LNCAP (cell line): ENCODE measurements around the gene PPP1R12C.

ENCODE experiments used
- TF ChIP-seq, protein P1 (sequence below): fragments of 450-650 bp; IDR thresholded peaks from 2 replicates; pipeline ENCODE4 v1.5.1; 2017; ENCODE audit warnings: mild to moderate bottlenecking

The PPP1R12C gene

DNA sequence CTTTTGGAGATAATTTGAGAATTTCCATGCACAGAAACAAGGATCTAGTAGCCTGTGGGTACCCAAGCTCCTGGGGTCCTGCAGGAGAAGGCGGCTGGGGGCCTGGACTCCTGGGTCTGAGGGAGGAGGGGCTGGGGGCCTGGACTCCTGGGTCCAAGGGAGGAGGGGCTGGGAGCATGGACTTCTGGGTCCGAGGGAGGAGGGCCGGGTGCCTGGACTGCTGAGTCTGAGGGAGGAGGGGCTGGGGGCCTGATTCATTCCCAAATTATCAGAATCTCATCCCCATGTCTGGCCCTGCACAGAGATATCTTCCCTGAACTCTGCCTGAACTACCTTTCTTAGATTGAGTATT is 54.0 kb downstream of the PPP1R12C start:
- TF ChIP-seq, protein P1, sequence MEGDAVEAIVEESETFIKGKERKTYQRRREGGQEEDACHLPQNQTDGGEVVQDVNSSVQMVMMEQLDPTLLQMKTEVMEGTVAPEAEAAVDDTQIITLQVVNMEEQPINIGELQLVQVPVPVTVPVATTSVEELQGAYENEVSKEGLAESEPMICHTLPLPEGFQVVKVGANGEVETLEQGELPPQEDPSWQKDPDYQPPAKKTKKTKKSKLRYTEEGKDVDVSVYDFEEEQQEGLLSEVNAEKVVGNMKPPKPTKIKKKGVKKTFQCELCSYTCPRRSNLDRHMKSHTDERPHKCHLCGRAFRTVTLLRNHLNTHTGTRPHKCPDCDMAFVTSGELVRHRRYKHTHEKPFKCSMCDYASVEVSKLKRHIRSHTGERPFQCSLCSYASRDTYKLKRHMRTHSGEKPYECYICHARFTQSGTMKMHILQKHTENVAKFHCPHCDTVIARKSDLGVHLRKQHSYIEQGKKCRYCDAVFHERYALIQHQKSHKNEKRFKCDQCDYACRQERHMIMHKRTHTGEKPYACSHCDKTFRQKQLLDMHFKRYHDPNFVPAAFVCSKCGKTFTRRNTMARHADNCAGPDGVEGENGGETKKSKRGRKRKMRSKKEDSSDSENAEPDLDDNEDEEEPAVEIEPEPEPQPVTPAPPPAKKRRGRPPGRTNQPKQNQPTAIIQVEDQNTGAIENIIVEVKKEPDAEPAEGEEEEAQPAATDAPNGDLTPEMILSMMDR = no peak

- TF ChIP-seq, protein P1 = no peak
These were observed 54.5 kb downstream of the PPP1R12C start, which contains the start of gene RDH13 for GRCh38 chr19:55062735-55063491. RDH13 (minus strand) TSS chr19:55063148; CDS start chr19:55063032, 116 bp downstream.

DNA sequence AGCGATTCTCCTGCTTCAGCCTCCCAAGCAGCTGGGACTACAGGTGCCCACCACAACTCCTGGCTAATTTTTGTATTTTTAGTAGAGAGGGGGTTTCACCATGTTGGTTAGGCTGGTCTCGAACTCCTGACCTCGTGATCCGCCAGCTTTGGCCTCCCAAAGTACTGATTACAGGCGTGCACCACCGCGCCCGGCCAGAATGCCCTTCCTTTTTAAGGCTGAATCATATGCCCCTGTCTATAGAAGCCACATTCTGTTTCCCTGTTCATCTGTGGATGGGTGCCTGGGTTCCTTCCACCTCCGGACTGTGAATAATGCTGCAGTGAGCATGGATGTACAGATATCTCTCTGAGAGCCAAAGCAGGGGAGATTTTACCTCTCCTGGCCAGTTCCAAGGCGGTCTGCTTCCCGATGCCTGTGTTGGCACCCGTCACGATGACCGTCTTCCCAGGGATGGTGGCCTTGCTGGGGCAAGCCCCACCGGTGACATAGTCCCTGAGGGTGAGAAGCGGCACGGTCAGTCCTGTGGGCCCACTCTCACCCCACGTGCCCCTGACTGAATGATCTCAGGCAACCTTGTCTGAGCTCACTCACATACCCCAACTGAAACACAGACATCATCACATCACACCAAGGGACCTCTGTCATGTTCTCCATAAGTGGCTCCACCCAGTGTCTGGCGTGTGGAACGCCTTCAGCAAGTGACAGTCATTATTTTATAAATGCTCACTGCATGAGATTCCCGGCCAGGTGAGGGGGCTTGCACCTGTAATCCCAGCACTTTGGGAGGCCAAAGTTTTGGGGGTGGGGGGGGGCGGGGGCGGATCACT is 58.4 kb downstream of the PPP1R12C start:
- TF ChIP-seq, protein P1 = no peak

DNA sequence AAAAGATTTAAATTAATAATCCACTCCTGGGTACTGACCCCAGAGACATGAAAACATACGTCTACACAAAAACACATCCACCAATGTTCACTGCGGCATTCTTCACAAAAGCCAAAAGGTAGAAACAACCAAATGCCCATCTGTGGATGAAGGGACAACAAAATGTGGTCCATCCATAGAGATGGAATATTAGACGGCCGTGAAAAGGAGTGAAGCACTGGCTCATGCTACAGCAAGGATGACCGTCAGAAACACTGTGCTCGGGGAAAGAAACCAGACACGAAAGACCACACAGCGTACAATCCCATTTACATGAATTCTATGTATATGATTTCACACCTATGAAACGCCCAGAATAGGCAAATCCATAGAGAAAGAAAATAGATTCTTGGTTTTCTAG is 60.6 kb downstream of the PPP1R12C start:
- TF ChIP-seq, protein P1 = no peak

DNA sequence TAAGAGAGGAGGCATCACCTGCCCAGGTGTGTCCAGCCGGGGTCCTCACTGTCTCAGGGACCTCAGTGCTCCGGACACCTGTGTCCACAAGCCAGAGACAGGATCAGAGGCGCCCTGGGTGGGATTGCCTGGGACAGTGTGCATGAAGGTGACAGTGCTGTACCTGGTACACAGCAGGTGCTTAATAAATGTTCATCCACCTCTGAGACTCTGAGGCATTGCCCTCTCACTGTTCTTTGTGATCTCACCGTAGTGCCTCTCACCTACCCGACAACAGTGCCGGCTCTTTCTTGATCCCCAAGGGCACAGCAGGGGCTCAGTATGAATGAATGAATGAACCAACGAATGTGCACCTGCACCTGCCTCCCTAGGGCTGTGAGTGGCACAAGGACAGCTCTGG is 63.7 kb downstream of the PPP1R12C start:
- TF ChIP-seq, protein P1 = no peak

- TF ChIP-seq, protein P1 = no peak
These were observed 66.5 kb downstream of the PPP1R12C start for GRCh38 chr19:55050749-55051532.

- TF ChIP-seq, protein P1 = no peak
These were observed 69.0 kb downstream of the PPP1R12C start for GRCh38 chr19:55048446-55048845.
